GM18499 (cell line): ENCODE data around the gene C6orf118.

Experiments
- ATAC-seq: cut with Tn5 transposase; IDR thresholded peaks from one replicate; pipeline ENCODE4 v1.9.1; 2021; ENCODE audit warnings: moderate number of reproducible peaks; ENCODE audit not compliant: insufficient read depth, unreplicated experiment

C6orf118 gene

GRCh38 chr6:165308926-165309731 lies at the start of gene C6orf118:
C6orf118 (minus strand) TSS chr6:165309605; CDS start chr6:165309586, 19 bp downstream.
- ATAC-seq, result no peak

- ATAC-seq, result no peak
These were observed 36.3 kb upstream of the C6orf118 start for GRCh38 chr6:165345700-165346099.

GRCh38 chr6:165340532-165340931 lies 31.1 kb upstream of the C6orf118 start:
- ATAC-seq, result no peak

GRCh38 chr6:165325609-165326008 lies 16.2 kb upstream of the C6orf118 start:
- no peak for ATAC-seq

GRCh38 chr6:165321555-165322145 lies 12.2 kb upstream of the C6orf118 start:
- ATAC-seq, result no peak

- no peak for ATAC-seq
These were observed 11.7 kb upstream of the C6orf118 start for GRCh38 chr6:165321150-165321549.

GRCh38 chr6:165317723-165318122 lies 8.3 kb upstream of the C6orf118 start:
- ATAC-seq, result no peak

- no peak for ATAC-seq
These were observed 2.5 kb downstream of the C6orf118 start for GRCh38 chr6:165306955-165307354.

- ATAC-seq, result no peak
These were observed 7.8 kb downstream of the C6orf118 start for GRCh38 chr6:165301372-165302246.

- no peak for ATAC-seq
These were observed 8.9 kb downstream of the C6orf118 start for GRCh38 chr6:165300422-165300936.

- no peak for ATAC-seq
These were observed 10.5 kb downstream of the C6orf118 start for GRCh38 chr6:165298875-165299274.

- no peak for ATAC-seq
These were observed 11.0 kb downstream of the C6orf118 start for GRCh38 chr6:165298402-165298801.

- ATAC-seq, result no peak
These were observed 16.7 kb downstream of the C6orf118 start for GRCh38 chr6:165292657-165293056.

GRCh38 chr6:165274611-165275010 lies 34.8 kb downstream of the C6orf118 start:
- ATAC-seq, result no peak

GRCh38 chr6:165272585-165272984 lies 36.8 kb downstream of the C6orf118 start:
- no peak for ATAC-seq

- no peak for ATAC-seq
These were observed 40.4 kb downstream of the C6orf118 start for GRCh38 chr6:165268987-165269386.

GRCh38 chr6:165266621-165267020 lies 42.8 kb downstream of the C6orf118 start:
- ATAC-seq, result no peak

- ATAC-seq, result no peak
These were observed 43.2 kb downstream of the C6orf118 start for GRCh38 chr6:165266191-165266590.

- ATAC-seq, result no peak
These were observed 48.9 kb downstream of the C6orf118 start for GRCh38 chr6:165260462-165260861.

GRCh38 chr6:165249808-165250207 lies 59.6 kb downstream of the C6orf118 start:
- no peak for ATAC-seq

GRCh38 chr6:165245701-165246100 lies 63.7 kb downstream of the C6orf118 start:
- ATAC-seq, result no peak
